HG03060 (cell line): ENCODE results near the gene SLC35D1.
"Not testable (repeated sequence)": the region's sequence is repeated elsewhere in the genome, so short reads cannot be mapped to it uniquely, and the experiment has no call there.

Source experiments
- ATAC-seq: cut with Tn5 transposase; IDR thresholded peaks from one replicate; pipeline ENCODE4 v1.9.1; 2021; ENCODE audit warnings: low read depth, moderate number of reproducible peaks; ENCODE audit not compliant: unreplicated experiment

Gene SLC35D1

DNA sequence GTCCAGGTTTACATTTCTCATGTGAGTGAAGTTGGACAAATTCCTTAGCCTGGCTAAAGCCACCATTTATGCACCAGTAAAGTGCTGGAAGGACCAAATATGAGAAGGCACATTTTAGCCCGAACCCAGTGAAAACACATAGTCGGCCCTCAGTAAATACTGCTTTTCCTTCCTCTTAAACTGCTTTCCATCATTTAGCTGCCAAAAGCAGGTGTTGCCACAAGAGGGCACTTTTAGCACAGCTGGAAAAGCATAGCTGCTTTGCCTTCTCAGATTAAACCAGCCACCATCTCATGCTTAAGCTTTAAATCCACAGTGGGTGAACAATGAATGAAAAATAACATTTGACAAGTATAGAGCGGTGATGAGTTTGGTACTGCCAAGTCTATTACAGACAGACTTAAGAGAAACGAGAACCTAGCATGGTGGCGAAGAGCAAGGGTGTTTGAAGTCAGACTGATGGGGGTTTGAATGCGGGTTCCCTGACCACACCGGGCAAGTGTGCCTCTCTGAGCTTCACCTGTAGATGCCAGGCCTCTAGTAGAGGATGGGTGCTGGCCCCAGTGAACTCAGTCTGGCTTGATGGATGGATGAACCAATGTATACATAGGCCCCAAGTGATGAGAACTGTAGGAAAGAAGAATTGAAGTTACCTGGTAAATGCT is 57.8 kb downstream of the SLC35D1 start:
- ATAC-seq, result peak; percentile 60

DNA sequence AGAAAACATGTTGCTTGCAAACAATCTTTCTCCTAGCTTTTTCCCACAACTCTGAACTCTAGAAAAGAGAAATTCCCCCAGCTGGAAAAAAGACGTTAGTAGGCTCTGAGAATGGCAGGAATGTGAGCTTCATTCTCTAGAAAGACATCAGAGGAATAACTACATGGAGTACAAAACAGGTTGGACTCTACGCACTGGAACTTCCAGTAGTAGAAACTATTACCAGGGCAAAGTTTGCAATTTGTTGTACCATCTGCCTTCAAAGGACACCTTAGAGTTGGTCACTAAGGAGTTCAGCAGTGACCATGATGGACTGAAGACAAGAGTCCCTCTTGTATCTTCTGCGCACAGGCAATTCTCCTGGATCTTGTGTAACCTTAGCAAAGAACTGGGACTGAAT is 60.9 kb downstream of the SLC35D1 start:
- no peak for ATAC-seq

DNA sequence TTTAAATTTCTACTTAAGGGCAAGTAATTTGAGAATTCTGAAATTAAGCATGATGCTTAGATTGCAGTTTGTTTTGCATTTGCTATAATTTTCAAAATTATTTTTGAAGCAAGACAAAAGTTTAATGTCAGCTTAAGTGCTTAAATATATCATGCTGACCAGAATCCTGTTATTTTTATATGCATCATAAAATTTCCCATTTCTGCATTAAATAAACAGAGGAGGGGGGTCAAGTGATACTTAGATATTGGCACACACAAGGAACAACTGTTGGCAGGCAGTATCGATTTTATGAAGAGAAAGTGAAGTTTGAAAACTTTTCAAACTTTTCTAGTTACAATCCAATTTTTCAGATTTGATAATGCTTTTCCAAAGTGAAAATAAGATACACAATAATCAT is 68.1 kb downstream of the SLC35D1 start:
- no peak for ATAC-seq

DNA sequence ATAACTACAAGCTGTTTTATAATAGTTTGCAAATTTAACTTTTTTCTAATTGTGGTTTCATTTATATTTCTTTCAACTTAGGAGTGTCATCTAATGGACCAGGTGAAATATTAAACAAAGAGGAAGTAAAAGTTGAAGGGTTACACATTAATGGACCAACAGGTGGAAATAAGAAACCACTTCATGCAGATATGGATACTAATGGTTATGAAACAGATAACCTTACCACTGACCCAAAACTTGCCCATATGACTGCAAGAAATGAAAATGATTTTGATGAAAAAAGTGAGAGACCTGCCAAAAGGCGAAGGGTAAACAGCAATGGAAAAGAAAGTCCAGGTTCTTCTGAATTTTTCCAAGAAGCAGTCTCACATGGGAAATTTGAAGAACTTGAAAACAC is 69.5 kb downstream of the SLC35D1 start:
- peak; percentile 95 for ATAC-seq

DNA sequence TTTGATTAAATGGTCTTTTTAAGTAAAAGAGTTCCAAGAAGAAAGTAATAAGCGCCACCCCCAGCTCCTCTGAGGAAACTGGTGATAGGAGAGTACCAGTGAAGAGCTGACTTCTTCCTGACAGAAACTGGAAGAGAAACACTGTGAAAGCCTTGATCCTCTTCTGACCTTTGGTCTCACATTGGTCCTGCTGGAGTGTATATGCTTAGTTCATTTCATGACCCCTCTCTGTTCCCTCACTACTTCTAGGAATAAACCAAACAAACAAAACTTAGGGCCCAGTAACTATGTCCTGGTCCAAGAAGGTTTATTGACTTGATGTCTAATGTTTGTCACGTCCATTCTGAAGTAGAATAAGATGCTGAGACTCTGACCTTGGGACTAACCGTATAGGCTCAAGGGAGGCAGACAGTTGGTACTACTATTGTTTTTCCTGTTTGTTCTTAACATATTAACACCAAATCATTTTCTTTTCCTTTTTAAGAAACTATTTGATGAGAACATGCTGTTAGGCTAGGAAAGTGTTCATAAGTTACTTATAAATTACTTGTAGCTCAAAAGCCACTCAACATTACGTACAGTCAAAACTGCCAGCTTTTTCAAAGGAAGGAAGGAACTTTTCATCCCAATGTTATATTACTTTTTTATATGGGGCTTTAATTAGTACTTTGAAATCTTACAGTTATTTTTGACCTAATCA is 71.2 kb downstream of the SLC35D1 start:
- ATAC-seq, result no peak

DNA sequence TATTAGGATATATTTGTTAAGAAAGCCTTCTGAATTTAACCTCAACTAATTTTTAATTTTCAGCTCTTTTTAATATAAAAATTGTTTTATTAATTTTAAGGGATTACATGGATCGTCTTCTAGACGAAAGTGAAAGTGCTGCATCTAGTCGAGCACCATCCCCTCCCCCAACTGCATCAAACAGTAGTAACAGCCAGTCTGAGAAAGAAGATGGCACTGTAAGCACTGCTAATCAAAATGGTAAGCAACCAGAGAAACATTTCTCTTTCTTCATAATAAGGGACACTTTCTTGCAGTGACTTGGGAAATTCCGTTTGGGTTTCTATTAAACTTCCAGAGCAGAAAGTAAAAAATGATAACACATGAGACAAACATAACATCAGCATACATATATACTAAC is 72.3 kb downstream of the SLC35D1 start:
- ATAC-seq, result no peak

DNA sequence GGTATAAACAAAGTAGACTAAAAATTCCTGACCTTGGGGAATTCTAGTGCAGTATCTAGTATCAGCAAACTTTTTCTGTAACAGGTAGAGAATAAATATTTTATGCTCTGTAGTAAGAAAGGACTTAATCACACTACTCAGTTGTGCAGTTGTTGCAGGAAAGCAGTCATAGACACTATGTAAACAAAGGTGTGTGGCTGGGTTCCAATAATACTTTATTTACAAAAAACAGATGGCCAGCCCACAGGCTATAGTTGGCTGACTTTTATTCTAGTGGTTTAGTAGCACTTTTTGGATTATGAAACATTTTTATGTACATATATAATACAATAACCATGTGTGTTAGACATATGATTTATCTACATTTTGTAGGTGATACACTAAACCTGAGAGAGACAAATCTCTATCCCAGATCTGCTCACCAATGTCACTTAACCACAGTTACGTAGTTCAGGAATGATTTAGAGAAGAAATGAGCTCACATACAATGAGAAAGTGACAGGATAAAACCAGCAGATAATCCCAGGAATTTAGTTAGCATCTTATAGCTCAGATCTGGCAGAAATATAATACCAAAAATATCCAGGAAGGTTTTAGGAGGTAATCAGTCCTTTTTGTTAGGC is 73.1 kb downstream of the SLC35D1 start:
- no peak for ATAC-seq

DNA sequence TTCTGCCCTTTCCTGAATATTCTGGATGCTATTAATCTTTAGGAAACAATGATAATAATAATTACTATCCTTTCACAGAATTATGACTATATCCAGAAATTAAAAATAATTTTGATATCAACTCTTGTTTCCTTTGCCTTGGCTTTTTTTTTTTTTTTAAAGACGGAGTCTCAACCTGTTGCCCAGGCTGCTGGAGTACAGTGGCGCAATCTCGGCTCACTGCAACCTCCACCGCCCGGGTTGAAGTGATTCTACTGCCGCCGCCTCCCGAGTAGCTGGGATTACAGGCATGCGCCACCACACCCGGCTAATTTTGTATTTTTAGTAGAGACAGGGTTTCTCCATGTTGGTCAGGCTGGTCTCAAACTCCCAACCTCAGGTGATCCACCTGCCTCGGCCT is 74.3 kb downstream of the SLC35D1 start:
- not testable (repeated sequence) for ATAC-seq

DNA sequence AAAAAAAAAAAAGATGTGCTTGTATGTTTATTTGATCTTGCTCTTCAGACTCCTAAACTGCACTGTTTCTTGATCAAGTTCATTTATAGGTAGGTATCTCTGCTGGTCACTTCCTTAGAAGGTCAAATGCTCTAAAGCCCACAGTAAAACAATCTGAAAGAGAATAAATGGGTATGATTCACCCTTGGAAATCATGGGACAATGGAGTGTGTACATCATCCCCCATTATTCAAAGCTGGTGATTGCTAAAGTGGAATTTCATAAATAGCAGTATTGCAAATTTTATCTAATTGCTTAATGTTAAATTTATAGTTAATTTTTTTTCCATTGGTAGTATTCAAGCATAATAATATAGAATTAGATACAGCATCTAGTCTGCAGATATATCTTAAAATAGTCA is 75.7 kb downstream of the SLC35D1 start:
- ATAC-seq, result no peak

DNA sequence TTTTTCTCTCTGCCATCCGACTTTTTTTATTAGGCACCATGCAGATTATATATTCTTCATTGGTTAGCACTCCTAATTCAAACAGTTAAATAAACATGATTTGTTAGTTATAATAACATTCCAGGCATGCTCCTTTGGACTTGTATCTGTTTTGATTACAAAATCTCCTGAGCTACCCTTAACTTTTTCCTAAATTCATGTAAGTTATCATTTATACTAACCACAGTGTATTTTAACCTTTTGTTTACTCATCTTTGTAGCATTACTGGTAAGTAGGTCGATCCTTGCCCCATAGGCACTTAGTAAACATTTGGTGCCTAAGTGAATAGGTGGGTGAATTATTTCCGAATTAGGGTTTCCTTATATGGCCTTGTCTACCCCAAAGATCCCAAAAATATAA is 85.4 kb downstream of the SLC35D1 start:
- no peak for ATAC-seq

DNA sequence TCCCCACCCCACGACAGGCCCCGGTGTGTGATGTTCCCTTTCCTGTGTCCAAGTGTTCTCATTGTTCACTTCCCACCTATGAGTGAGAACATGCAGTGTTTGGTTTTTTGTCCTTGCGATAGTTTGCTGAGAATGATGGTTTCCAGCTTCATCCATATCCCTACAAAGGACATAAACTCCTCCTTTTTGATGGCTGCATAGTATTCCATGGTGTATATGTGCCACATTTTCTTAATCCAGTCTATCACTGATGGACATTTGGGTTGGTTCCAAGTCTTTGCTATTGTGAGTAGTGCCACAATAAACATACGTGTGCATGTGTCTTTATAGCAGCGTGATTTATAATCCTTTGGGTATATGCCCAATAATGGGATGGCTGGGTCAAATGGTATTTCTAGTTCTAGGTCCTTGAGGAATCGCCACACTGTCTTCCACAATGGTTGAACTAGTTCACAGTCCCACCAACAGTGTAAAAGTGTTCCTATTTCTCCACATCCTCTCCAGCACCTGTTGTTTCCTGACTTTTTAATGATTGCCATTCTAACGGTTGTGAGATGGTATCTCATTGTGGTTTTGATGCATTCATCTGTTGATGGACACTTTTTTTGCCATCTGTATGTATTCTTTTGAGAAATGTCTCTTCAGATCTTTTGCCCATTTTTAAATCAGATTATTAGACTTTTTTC is 87.6 kb downstream of the SLC35D1 start:
- not testable (repeated sequence) for ATAC-seq

DNA sequence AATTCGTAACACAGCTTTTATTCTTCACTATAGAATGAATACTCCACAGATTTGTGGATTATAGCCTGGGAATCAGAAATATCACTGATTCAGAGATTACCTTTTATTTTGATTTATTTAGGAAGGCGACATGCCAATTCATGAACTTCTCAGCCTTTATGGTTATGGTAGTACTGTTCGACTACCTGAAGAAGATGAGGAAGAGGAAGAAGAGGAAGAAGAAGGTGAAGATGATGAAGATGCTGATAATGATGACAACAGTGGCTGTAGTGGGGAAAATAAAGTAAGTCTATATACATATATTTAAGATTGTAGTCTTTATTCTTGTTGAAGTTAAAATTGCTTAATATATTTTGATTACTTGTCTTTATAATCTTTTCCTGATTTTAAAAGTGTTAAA is 96.0 kb downstream of the SLC35D1 start:
- no peak for ATAC-seq

DNA sequence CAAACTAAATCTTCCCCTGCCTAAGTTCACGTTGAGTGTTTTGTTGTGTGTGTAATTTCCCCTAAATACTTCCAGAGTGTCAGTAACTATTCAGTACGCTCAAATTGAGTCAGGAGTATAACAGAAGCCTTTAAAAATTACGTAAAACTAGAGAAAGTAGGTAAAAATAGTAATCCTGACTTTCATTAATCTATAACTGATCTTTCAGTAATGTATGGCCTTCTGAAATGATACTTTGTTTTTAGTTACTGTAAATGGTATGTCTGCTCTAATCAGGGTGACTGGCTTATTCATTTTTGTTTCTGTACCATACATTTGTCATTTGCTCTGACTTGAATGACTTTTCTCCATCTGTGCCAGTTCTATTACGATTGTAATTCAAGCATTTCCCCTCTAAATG is 99.7 kb downstream of the SLC35D1 start:
- peak; percentile 59 for ATAC-seq

DNA sequence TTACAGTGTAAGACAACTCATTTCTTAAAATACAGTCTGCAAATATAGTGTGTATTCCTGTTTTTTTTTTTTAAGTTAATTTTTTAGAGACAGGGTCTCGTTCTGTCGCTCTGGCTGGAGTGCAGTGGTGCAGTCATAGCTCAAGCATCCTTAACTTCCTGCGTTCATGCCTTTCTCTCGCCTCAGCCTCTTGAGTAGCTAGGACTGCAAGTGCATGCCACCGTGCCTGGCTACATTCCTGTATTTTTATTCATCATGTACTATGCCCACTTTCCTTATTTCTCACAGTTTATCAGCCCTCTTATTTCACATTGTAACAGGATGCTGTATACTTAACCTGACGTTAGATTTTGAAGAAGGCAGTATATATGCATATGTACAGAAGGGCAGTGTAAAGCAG is 102.4 kb downstream of the SLC35D1 start:
- ATAC-seq, result no peak
